ENCODE results near the gene CDKN1A.
"Not testable (repeated sequence)": the region's sequence is repeated elsewhere in the genome, so short reads cannot be mapped to it uniquely, and the experiment has no call there.

Gene CDKN1A

DNA sequence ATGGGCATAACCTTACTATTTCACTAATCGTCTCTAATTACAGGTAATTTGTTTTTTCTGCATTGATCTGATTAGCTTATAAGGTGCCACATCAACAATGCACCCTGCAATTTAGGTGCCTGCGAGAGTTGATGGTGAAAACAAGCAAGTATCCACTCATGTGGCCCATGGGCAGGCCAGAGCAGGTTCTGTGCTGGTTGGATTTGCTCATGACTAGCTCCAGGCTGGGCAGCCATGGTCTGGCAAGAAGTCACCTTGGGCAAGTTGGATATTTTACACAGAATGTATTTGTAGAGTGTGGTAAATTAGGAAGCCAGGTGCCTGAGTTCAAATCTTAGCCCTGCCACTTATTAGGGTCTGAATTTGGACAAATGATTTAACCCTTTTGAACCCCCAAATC is 44.4 kb downstream of the CDKN1A start:
- no peak for DNase-seq

DNA sequence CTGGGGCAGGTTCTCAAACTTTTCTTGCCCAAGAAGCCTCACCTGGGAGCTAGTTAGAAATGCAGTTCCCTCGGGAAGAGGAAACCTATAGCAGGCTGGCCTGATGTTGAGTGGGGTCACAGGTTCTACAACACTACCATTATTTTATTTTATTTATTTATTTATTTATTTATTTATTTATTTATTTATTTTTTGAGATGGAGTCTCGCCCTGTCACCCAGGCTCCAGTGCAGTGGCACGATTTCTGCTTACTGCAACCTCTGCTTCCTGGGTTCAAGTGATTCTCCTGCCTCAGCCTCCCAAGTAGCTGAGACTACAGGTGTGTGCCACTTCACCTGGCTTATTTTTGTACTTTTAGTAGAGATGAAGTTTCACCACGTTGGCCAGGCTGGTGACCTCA is 45.5 kb downstream of the CDKN1A start:
- DNase-seq: not testable (repeated sequence)

DNA sequence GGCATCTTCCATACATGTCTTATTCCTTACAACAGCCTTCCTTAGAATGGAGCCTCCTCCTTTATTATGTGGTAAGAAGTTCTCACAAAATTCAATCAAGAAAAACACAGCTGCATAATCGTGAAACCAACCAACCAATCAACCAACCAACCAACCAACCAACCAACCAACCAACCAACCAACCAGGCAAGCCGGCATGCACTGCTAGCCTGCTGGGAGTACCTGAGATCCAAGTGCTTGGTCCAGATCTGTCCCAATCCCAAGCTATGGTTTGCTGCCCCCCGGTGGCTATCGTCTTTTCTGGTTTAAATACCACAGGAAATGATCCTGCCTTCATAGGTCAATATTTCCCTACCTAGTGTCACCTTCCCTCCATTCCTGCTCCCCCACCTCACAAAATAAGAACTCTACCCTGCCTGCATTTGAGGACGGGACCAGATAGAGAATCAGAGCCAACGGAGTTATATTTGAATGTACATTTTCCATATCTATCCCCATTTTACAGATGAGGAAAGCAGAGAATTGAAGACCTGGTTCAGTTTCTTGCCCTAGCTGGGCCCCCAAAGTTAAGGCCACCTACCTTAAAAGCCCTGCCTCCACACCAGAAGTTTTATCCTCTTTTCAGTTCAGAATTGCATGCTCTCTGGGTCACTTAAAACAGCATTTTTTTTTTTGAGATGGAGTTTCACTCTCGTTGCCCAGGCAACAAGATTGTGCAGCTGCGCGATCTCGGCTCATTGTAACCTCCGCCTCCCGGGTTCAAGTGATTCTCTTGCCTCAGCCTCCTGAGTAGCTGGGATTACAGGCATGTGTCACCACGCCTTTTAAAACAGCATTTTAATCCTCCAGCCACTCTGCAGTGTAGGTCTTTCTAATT is 46.2 kb downstream of the CDKN1A start:
- DNase-seq: peak; percentile 14

DNA sequence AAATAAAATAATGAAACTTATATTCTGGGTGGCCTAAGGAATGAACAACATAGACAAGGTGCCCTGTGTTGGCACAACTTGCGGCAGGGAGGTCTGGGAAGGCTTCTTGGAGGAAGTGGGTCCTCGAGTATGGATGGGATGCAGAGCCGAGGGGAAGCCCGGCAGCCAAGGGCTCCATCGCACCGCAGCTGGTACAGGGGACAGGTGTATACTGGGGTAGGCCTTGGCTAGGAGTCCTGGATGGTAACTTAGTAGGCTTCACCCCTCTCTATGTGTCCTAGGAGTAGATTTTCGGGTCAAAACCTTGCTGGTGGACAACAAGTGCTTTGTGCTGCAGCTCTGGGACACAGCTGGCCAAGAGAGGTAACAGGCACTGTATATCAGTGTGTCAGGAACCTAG is 47.1 kb downstream of the CDKN1A start:
- no peak for DNase-seq

DNA sequence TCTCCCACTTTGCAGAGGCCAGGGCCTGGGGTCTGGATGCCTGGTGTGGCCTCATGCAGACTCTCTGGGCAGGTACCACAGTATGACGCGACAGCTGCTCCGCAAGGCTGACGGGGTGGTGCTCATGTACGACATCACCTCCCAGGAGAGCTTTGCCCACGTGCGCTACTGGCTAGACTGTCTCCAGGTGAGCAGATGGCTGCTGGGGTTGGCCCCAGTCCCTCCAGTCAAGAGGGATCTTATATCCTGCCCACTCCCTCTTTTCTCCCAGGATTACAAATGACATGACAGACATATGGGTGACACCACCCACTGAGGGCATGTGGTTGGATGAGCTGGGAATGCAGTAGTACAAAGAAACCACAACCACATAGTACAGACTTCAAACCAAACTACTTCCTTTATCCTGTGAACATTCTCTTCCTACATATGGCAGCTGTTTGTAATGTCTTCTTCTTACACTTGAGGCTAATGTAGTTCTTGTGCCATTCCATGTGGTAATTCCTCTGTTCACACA is 49.0 kb downstream of the CDKN1A start:
- DNase-seq: no peak

DNA sequence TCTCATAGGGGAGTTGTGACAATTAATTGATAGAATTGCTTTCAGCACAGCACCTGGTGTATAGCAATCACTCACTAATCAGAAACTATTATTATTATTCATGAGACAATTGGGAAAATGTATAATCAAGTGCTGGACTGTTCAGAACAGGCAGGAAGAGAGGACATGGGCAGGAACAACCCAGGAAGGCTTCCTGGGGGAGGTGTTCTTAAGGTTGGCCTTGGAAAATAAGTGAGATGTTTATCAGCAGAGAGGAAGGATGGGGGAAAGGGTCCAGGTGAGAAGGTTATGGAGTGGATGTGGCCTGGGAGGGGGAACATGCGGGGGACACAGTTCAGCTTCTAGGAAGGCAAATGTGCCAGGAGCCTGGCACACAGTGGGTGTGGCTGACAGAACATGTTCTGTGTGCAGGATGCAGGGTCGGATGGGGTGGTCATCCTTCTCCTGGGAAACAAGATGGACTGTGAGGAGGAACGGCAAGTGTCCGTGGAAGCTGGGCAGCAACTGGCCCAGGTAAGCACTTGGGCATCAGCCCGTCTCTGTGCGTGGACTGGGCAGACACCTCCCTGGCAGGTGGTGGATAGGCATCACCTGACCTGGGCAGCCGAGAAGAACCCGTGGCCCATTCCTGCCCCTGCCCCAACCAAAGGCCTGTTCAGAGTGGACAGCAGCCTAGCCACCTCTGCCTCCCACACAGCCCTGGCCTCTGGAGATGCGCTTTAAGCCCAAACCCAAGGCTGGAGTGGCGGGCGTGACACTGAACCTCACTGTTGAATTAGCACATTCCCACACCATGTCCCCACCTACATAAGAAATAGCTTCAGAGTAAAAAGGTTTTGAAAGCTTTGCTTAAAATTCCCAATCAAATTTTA is 50.0 kb downstream of the CDKN1A start:
- no peak for DNase-seq

DNA sequence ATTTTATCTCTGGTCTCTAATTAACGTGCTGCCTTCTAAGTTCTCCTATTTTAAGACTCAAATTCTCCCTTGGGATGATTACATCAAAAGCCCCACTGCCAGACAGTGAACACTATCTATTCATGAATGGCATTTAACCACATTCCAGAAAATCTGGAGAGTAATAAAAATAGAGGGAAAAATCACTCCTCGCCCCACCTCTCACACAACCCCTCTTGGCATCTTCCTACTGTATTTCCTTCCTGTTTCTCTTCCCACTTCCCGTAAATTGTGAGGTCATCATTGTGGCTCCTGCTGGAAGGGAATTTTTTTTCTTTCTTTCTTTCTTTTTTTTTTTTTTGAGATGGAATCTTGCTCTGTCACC is 50.6 kb downstream of the CDKN1A start:
- no peak for DNase-seq

DNA sequence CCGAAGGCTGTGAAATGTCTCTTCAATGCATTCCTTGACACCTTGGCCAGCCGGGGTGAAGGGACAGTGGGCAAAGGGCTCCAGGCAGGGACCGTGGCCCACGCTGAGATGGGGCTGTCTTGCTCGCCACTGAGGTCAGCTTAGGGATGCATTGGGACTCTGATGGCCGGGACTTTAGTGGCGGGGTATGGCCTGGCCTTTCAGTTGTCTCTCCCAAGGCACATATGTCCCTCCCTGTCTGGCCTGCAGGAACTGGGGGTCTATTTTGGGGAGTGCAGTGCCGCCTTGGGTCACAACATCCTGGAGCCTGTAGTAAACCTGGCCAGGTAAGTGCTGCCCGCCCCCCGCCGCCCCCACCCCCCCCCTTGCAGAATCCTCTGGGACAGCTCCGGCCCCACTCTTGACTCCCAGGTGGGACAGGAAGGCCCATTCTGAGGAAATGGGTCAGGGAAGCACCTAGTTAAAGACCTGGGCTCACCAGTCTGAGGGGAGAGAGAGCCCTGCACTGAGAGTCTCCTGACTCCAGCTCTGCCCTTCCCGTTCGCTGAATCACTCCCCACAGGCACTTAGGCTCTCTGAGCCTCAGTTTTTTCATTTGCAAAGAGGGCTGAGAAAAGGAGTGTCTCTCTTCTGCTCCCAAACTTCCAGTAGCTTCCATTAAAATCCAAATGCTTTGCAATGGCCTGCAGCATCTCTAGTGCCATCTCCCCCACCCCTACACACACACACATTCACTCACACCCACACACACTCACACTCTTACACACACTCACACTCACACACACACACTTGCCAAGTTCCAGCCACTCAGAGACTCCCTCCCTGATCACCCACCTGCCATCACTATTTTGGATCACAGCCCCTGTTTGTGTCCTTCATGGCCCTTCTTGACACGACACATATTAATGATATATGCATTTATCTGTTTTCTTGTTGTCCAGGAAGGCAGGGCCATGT is 52.2 kb downstream of the CDKN1A start:
- DNase-seq: no peak

DNA sequence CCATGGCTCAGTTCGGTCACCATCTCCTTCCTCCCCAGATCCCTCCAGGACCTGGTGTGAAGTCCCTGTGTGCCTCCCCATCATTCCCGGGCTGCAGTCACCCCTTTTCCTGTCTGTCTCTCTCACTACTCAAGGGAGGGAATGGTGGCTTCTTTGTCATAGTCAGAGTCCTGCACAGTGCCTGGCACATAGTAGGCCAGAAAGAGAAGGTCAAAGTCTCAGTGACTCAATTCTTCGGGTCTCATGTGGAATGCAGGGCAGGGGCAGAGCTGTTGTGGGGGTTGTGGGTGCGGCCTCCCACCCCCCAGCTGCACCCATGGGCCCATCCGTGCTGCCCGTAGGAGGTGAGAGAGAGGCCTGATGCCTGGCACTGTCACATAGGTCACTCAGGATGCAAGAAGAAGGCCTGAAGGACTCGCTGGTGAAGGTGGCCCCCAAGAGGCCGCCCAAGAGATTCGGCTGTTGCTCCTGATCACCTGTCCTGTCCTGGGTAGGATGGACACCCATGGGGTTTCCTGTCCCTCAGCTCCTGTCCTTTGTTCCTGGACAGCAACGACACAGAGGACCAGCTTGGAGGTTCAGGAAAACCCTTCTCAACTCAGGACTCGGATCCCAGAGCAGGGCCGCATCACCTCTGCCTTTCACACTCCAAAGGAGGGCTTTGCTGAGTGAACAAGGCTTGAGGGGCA is 53.3 kb downstream of the CDKN1A start:
- DNase-seq: no peak

DNA sequence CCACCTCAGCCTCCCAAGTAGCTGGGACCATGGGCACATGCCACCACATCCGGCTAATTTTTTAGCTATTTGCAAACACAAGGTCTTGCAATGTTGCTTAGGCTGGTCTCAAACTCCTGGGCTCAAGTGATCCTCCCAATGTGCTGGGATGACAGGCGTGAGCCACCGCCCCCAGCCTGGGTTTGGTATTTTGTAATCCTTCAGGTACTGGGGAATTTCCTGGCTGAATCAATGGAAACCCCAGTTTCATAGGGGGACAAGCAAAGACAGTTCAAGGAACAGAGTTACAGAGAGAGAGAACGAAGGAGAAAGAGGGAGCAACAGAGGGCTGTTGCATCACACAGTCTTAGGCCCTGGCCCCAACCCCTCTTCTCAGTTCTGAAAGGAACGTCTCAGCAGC is 54.8 kb downstream of the CDKN1A start:
- DNase-seq: no peak

DNA sequence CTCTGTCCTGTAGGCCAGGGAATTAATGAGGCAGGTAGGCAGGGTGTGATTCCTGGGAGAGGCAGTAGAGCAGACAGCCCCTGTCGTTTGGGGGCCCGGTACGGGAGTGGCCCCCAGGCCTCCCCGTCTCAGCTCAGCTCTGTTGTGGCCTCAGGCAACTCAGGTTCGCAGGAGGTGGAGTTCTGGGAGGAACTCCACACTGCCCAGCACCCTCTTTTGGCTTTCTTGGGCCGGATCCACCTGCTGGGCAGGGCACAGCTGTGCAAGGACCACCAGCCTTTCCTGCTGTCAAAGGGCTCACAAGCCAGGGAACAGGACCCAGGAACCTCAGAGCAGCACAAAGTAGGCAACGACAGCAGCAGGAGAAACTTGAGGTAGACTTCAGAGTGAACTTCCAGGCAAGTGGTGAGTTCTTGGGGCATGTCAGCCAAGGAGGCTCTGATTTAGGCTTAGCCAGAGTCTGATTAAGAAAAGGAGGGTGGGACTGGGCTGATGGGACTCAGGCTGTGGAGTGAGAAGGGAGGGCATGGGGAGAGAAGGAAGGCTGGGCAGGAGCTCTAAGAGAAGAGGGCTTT is 56.1 kb downstream of the CDKN1A start:
- DNase-seq: no peak

DNA sequence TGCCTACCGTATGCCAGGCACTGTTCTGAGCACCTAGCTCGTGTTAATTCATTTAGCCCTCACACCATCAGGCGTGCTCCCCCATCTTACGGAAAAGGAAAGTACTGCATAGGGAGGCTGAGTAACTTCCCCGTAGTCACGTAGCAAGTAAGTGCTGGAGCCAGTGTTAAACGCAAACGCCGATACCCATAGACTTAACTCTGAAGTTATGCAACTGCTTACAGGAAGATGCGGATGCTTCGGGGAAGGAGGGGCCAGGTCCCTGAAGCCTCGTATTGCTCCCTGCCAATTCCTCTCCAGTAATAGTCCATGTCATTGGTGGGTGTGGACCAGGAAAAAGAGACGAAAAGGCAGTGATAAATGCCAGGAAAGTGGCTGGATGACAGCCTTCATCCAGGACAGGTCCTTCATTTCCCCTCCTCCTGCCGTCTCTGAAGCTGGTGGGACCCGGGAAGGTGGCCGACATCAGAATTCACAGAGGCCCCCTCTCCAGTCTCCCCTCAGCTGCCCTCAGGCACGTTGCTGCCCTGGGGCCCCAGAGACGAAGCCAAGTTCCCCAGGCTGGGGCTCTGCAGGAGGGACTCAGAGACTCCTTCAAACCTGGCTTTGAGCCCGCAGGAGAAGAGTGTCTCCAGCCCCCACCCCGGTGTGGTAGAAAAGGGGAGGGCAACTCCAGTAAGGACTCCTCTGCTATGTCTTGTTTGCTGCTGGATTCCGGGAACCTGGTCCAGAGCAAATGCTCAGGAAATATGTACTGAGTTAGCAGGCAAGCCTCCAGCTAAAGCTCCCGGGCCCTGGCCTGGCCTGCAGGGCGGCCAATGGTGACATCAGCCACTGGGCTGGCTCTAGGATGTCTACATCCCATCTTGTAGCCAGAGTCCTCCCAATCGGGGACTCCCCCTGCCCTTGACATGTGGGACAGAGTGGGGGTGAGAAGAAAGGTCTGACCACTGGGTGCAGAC is 56.9 kb downstream of the CDKN1A start:
- no peak for DNase-seq

All from stimulated activated naive CD4-positive, alpha-beta T cell treated with Interleukin-2 at 50 U/mL for 16 hours (primary cell).